ENCODE results near the gene LIME1.
"Not testable (repeated sequence)": the region's sequence is repeated elsewhere in the genome, so short reads cannot be mapped to it uniquely, and the experiment has no call there.

The LIME1 gene

GRCh38 chr20:63708301-63709148 lies 27.9 kb upstream of the LIME1 start:
- DNase-seq: no peak

DNA sequence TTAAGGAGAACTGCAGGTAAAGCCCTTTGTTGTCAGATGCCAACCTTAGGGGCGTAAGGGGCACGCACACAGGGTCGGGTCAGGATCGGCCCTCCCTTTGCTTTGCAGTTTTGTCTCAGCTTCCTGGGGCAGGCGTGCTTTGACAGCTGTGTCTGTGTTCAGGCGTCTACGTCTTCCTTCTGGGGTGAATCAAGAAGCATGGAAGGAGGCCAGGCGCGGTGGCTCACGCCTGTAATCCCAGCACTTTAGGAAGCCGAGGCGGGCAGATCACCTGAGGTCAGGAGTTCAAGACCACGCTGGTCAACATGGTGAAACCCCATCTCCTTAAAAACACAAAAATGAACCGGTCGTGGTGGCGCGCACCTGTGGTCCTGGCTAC lies 27.3 kb upstream of the LIME1 start:
- DNase-seq: no peak

DNA sequence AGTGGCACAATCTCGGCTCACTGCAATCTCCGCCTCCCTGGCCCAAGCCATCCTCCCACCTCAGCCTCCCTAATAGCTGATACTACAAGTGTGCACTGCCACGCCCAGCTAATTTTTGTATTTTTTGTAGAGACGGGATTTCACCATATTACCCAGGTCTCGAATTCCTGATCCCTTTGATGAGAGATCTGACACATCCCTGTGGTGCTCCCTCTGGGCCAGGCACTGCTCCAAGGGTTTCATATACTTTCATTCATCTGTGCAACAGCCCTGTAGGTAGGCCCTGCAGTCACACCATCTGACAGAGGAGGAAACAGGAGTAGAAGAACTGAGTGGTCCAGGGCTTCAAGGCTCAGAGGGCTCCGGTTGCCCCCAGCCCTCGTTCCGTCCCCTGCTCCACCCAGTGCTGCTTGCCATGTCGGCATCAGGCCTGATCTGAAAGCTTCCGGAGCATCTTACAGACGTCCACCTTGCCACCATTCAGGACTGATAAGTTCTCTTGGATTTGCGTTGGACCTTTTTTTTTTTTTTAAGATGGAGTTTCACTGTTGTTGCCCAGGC lies 25.3 kb upstream of the LIME1 start:
- no peak for DNase-seq

DNA sequence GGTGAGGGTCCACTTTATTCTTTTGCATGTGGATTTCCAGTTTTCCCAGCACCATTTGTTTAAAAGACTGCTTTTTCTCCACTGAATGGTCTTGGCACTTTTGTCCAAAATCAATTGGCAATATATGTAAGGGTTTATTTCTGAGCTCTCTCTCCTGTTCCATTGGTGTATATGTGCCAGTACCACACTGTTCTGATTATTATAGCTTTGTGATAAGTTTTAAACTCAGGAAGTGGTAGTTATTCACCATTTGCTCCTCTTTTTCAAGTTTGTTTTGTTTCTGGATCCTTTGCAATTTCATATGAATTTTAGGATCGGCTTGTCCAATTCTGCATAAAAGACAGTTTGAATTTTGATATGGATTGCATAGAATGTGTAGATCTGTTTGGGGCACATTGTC lies 24.3 kb upstream of the LIME1 start:
- DNase-seq: no peak

GRCh38 chr20:63714858-63715257 lies 21.6 kb upstream of the LIME1 start:
- no peak for DNase-seq

GRCh38 chr20:63718996-63719395 lies 17.5 kb upstream of the LIME1 start:
- no peak for DNase-seq

GRCh38 chr20:63722967-63723622 lies 13.4 kb upstream of the LIME1 start:
- not testable (repeated sequence) for DNase-seq

GRCh38 chr20:63730189-63730733 lies 6.2 kb upstream of the LIME1 start:
- DNase-seq: not testable (repeated sequence)

GRCh38 chr20:63731410-63731809 lies 5.1 kb upstream of the LIME1 start:
- no peak for DNase-seq

DNA sequence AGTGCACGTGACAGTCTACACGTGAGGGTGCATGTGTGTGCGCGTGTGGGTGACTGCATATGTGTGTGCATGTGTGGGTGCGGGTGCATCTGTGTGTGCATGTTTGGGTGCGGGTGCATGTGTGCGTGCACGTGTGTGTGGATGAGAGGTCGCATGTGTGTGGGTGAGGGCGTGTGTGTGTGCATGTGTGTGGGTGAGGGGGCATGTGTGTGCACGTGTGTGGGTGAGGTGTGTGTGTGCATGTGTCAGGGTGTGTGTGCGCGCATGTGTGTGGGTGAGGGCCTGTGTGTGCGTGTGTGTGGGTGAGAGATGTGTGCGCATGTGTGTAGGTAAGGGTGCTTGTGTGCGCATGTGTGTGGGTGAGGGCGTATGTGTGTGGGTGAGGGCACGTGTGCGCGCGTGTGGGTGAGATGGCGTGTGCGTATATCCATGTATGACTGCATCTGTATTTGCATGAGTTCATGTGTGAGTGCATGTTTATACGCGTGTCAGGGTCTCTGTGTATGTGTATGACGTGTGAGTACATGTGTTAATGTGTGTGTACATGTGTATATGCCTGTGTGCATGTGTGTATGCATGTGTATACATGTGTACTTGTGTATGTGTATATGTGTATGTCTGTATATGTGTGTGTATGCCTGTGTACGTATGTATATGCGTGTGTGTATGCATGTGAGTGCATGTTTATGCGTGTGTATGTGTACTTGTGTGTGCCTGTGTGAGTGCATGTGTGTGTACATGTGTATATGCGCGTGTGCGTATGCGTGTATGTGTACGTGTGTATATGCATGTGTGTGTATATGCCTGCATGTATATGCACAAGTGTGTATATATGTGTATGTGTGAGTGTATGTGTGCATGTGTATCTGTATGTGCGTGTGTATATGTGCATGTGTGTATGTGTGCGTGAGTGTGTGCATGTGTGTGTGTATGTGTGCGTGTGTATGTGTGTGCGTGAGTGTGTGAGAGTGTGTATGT lies 4.1 kb upstream of the LIME1 start:
- DNase-seq: no peak

DNA sequence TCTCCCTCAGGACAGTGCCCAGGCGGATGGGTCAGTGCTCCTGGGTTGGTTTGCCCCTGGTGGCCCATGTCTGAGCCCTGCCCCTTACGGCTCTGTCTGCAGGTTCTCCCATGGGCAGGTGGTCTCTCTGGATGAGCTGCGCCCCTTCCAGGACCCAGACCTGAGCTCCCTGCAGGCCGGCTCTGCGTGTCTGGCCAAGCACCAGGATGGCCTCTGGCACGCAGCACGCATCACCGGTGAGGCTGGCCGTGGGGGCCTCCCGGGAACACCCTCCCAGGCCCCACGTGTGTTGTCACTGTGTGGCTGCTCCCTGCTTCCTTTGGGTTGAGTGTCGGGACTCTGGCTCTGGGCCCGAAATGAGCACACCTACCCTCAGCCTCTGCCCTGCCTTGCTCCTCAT lies 3.3 kb upstream of the LIME1 start:
- no peak for DNase-seq

GRCh38 chr20:63733579-63734081 lies 2.8 kb upstream of the LIME1 start:
- no peak for DNase-seq

DNA sequence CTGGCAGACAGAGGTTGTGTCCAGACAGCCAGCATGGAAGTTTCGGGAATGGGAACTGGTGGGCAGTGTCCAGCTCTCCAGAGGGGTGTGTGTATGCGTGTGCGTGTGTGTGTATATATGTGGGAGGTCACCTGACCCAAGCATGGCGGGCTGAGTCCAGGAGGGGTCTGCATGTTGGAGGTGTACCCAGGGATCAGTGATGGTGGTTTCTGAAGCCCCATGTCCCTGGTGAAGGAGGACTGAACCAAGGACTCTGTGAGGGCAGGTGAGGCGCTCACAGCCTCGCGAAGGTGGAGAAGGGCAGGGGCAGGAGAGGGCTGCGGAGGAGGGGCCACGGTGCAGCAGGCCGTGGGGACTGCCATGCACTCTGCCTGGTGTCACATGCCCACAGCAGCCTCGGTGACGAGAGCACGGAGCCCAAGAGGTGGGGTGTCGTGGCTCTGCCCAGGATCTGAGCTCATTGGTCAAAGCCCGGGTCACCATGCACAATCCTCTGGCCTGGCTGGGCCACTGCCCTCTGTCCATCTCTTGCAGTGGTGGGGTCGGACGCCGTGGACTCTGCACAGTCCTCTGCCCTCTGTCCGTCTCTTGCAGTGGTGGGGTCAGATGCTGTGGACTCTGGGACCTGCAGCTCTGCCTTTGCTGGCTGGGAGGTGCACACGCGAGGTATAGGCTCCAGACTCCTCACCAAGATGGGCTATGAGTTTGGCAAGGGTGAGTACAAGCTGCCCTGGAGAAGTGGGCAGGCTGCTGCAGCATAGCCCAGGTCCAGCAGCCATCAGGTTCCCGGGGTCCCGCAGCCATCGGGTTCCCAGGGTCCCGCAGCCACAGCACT lies 2.1 kb upstream of the LIME1 start:
- no peak for DNase-seq

GRCh38 chr20:63734946-63735858 lies 1.3 kb upstream of the LIME1 start:
- no peak for DNase-seq

GRCh38 chr20:63736893-63737694 lies 630 bp downstream of the LIME1 start:
- no peak for DNase-seq

- DNase-seq: no peak
Observed at GRCh38 chr20:63737695-63737944, 1.2 kb downstream of the LIME1 start.

GRCh38 chr20:63737945-63738686 lies 1.7 kb downstream of the LIME1 start:
- no peak for DNase-seq

GRCh38 chr20:63738687-63739129 lies 2.2 kb downstream of the LIME1 start:
- DNase-seq: no peak

Data from activated T-cell treated with anti-CD3 and anti-CD28 coated beads for 4 hours (primary cell).